HuH-7 (cell line): ENCODE measurements around the gene MIA3.
"Not testable (repeated sequence)": the region's sequence is repeated elsewhere in the genome, so short reads cannot be mapped to it uniquely, and the experiment has no call there.

Experiments used
- DNase-seq: peaks from one replicate; pipeline ENCODE4 v3.0.0; 2011; ENCODE audit warnings: low spot score

Gene MIA3

GRCh38 chr1:222622765-222623164 is 4.9 kb downstream of the MIA3 start:
- no peak for DNase-seq

DNA sequence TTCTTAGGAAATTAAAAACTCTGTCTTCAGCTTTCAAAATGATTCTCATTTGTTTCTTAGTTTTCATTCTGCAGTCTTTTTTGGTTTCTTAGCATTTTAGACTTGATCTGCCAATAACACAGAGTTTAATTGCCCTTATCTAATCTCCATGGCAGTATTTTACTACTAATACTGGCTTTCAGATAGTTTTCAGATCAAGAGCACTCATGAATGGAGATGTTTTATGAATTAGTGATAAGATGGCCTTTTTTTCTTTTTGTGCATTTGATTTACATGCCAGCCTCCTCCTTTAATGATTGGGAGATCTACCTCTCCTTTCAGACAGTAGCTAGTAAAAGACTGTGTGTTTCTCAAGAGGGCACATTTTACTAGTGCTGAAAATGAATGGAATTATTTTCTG is 5.6 kb downstream of the MIA3 start:
- DNase-seq: no peak

- DNase-seq: no peak
Measured at GRCh38 chr1:222624214-222624613, 6.3 kb downstream of the MIA3 start.

DNA sequence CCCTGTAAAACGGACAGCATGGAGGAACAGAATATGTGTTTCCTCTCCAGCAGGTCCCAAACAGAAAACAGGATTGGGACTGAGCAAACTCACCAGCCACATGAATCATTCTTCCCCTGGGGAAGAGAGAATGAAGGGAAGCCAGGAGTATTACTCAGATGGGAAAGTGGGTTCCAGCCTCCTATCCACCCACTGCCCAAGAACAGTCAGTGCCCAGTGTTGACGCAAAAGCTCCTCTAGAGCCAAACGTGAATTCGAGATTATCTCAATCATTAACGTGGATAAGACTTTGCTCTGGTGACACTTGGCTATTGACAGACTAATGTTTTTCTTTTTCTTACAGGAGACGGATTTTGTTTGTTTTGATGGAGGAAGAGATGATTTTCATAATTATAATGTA is 9.3 kb downstream of the MIA3 start:
- no peak for DNase-seq

DNA sequence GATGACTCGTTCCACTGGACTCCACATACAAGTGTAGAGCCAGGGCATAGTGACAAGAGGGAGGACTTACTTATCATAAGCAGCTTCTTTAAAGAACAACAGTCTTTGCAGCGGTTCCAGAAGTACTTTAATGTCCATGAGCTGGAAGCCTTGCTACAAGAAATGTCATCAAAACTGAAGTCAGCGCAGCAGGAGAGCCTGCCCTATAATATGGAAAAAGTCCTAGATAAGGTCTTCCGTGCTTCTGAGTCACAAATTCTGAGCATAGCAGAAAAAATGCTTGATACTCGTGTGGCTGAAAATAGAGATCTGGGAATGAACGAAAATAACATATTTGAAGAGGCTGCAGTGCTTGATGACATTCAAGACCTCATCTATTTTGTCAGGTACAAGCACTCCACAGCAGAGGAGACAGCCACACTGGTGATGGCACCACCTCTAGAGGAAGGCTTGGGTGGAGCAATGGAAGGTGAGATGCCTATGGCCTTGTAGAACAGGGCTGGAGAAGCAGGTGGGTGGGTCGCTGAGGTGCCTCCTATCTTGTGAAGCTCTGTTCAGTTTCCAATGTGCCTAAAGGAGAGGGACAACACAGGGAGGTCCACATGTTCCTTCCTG is 12.1 kb downstream of the MIA3 start:
- no peak for DNase-seq

GRCh38 chr1:222631611-222632208 is 13.8 kb downstream of the MIA3 start:
- no peak for DNase-seq

DNA sequence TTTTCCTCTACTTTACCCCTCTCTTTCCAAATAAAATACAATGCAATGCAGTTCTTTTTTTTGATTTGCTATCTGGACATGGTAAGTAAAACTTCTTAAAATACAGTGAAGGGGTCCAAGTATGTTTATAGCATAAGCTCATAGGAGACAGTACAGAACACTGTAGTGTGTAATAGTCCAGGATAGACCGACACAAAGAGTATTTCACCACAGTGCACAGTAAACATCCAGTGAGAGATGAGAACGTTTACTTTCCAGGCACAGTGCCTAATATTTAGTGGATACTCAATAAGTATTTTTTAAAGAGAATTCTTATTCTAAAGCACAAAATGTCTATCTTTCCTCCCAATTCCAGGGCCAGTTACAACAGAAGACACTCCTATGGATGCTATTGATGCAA is 14.9 kb downstream of the MIA3 start:
- no peak for DNase-seq

DNA sequence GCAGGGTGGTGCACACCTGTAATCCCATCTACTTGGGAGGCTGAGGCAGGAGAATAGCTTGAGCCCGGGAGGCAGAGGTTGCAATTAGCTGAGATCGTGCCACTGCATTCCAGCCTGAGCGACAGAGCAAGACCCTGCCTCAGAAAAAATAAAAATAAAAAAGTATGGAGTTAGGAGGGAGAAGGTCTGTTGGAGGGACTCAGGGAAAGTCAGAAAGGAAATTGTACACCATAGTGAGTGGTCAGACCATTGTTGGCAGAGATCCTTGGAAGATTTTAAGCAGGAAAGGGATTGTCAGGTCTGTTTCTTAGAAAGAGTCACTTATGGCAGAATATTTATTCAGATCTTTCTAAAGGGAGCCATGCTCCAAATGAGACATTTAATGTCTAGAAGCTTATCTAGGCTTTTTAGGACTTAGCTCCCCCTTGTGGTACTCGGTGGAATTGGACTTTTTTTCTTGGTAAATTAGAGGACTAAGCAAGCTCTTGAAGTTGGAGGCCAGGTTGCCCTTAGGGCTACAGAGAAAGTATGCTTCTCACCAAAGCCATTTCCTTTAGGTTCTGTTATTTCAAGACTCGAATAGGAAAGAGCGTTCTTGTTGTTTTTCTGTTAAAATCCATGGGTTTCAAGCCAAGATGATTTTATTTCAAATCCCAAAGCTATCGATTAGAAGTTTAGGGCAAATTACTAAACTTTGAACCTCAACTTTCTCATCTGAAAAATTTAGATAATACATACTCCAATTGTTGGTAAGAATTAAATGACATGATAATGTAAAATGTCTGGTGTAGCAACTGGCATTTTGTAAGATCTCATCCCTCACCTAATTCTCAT is 16.5 kb downstream of the MIA3 start:
- DNase-seq: peak; percentile 30

DNA sequence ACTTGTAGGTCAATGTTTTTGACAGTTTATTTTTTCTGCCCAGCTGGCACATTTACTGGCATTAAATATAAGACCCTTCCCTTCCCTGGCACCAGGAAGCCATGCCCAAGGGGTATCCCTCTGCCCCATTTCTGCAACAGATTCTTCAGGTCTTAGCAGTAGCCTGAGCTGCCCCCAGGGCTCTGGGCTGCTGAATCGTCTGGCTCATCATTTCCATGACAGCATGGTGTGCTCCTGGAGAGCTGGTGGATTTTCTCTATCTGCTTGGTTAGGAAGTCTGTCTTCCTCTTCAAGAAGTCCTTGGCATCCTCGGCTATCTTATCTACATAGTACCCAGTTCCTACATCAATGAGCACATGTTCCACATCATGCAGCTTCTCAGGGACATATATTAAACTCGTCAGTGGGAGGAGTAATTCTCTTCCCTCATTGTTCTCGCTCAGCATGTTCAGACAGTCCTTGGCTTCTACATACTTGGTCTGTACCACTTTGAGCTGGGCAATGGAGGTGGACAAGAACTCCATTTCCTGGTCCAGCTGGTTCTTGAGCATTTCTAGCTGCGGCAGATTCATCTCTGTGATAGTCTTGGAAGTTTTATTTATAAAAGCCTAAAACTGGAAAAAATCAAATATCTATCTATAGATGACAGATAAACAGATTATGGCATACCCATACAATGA is 23.5 kb downstream of the MIA3 start:
- DNase-seq: no peak

DNA sequence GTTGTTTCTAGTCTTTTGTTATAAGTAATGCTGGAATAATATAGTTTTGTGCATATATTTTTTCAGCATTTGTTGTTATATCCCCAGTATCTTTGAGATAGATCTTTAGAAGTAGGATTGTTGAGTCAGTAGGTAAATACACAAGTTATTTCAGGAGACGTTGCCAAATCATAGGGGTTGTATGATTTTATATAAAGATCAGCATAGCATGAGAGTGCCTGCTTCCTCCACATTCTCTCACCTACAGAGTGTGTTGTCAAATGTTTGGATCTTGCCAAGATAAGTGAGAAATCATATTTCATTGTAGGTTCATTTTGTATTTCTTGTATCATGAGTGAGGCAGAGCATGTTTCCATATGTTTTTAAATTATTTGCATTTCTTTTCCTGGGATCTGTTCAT is 24.6 kb downstream of the MIA3 start:
- DNase-seq: no peak

DNA sequence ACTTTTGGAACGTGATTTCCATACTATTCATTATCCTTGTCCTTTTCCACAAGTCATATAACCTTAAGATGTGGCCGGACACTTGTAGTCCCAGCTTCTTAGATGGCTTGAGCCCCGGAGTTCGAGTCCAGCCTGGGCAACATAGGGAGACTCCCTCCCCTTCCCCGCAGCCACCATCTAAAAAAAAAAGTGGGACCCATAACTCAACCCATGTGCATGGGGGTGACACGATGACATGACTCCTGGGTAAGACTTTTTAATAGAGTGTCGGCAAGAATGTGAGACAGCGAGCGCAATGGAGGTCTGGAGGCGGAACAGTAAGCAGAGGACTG is 25.7 kb downstream of the MIA3 start:
- peak; percentile 11 for DNase-seq

- DNase-seq: peak; percentile 85
Measured at GRCh38 chr1:222643938-222644635, 26.2 kb downstream of the MIA3 start.

GRCh38 chr1:222644636-222644980 is 26.7 kb downstream of the MIA3 start:
- DNase-seq: no peak

DNA sequence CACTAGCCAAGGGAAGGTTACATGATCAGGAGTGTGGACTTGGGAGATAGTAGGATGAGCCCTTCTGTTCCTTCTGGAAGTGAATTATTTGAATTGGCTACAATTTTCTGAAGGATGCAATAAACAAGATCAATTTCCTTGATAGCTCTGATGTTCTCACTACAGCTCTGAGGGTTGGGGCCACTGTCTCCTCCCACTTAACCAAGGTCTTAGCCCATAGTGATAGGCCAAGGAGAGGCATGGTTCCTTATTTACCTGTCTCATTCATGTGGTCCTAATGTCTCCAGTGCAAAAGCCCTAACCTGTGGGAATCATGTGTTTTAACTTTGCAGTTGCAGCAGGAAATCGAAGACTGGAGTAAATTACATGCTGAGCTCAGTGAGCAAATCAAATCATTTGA is 34.8 kb downstream of the MIA3 start:
- no peak for DNase-seq

DNA sequence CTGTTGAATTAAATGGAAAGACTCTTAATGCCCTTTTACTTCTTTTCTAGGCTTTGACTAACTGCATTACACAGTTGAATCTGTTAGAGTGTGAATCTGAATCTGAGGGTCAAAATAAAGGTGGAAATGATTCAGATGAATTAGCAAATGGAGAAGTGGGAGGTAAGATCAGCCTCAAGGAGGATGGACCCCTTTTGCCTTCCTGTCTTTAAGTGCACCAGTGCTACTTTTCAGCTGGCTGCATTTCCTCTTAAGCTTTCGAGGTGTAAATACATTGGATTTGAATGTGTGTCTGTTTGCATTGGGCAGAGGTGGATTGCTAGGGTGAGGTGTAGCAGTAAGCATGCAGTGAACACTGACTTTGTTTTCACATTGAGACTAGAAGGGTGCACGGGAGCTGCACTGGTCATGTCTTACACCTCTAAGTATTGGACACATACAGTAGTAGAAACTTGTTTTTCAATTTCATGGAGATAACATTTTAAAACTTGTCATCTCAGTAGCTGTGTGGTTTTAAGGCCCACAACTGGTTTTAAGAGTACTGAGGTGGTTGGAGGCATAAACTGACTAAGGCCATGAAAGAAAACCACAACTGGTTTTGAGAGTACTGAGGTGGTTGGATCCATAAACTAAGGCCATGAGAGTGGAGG is 35.4 kb downstream of the MIA3 start:
- no peak for DNase-seq

DNA sequence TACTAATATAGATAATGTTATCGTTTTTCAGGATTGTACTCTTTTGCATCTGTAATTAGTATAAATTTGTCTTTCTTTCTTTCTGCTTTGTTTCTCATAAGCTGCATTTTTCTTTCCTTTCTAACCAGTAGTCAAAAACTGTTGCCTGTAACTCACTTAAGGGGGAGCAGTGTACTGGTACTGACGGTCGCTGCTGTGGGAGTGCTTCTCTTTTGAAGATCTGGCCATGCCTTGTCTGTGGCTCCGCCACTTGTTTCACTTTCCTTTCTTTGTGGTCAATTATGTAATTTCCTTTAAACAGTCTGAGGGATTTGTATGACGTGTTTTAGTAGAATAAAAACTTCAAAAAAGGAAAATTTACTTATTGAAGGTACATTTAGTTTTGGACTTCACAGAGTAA is 37.0 kb downstream of the MIA3 start:
- DNase-seq: no peak

DNA sequence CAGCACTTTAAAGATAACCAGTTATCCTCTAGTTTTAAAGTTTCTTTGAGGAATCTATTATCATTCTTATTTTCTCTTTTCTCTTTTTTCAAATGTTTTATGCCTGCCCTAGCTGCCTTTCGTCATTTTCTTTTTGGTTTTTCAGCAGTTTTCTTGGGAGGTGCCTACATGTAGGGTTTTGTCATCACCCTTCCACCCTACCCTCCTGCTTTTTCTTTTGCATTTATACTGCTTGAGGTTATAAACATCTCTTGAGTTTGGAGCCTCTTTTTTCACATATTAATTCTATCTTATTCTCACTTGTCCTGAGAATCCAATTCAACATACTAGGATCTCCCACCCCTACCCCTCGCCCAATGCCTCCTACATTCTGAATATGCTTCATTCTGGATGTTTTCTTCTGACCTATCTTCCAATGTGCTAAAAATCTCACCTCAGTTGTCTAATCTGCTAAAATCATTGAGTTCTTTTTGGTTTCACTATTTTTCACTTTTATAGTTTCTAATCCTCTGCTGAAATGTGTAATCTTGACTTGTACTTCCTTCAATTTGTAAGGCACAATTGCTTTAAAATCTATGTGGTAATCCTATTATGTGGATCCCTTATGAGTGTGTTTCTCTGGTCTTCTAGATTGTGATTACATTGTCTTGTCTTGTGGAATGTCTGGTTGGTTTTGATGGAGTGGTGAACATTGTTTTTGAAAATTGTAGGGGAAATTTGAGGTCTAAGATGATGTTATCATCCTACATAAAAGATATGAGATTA is 38.7 kb downstream of the MIA3 start:
- DNase-seq: no peak

DNA sequence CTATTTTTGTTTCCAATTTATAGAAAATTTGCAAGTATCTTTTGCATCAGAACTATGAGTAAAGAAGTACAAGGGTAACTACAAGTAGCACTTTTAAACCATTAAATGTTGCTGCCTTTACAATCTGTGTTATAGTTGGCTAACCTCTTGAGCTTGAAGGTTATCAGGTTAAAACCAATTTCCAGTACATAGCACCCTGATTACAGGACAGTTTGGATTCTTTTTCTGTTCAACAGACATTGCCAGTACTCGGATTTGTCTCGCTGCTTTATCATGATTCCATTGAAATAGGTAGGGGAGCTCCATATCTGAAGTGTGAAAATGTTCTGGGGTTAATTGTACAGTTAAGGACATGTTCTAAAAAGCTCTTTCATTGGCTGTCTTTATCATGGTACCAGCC is 40.0 kb downstream of the MIA3 start:
- DNase-seq: no peak

GRCh38 chr1:222663431-222663934 is 45.6 kb downstream of the MIA3 start:
- no peak for DNase-seq

- no peak for DNase-seq
Measured at GRCh38 chr1:222665964-222666363, 48.1 kb downstream of the MIA3 start.

DNA sequence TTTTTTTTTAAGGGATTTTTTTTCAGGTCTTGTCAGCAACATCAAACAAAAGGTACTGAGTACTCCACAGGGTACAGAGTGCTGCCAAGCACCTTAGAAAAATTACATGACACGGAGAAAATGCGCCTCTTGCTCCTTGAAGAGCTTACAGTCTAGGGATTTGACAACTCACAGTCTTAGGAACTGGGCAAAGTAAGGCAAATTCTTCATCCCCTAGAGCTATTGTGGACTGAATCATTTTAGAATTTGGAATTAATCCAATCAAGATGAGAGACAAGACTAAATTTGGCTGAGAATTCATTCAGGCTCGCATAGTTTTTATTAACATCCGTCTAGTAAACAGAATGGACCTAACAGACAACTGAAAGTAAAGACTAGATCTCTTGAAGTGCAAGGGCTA is 50.3 kb downstream of the MIA3 start:
- not testable (repeated sequence) for DNase-seq
